Activated T-cell treated with anti-CD3 and anti-CD28 coated beads for 1 hour (primary cell): ENCODE measurements around the gene TGM2.

Experiments
- DNase-seq: peaks from one replicate; pipeline ENCODE4 v3.0.0-alpha.2; 2020; ENCODE audit warnings: low read depth

The TGM2 gene

GRCh38 chr20:38132156-38132909 is 32.7 kb downstream of the TGM2 start:
- no peak for DNase-seq

GRCh38 chr20:38131588-38132121 is 33.4 kb downstream of the TGM2 start:
- DNase-seq: no peak

- no peak for DNase-seq
Measured at GRCh38 chr20:38130687-38131587, 34.1 kb downstream of the TGM2 start.

- DNase-seq: no peak
Measured at GRCh38 chr20:38129893-38130609, 35.0 kb downstream of the TGM2 start.

- DNase-seq: no peak
Measured at GRCh38 chr20:38129248-38129865, 35.7 kb downstream of the TGM2 start.

GRCh38 chr20:38128691-38129090 is 36.4 kb downstream of the TGM2 start:
- DNase-seq: no peak

GRCh38 chr20:38127920-38128528 is 37.0 kb downstream of the TGM2 start:
- no peak for DNase-seq

GRCh38 chr20:38126932-38127621 is 38.0 kb downstream of the TGM2 start:
- no peak for DNase-seq

GRCh38 chr20:38126146-38126921 is 38.7 kb downstream of the TGM2 start:
- DNase-seq: no peak

- no peak for DNase-seq
Measured at GRCh38 chr20:38125157-38126056, 39.7 kb downstream of the TGM2 start.

- no peak for DNase-seq
Measured at GRCh38 chr20:38123021-38123587, 42.0 kb downstream of the TGM2 start.

GRCh38 chr20:38121741-38122140 is 43.3 kb downstream of the TGM2 start:
- DNase-seq: no peak

- no peak for DNase-seq
Measured at GRCh38 chr20:38120625-38120988, 44.5 kb downstream of the TGM2 start.

GRCh38 chr20:38119446-38119845 is 45.6 kb downstream of the TGM2 start:
- no peak for DNase-seq

GRCh38 chr20:38117635-38118034 is 47.4 kb downstream of the TGM2 start:
- DNase-seq: no peak

GRCh38 chr20:38117205-38117604 is 47.9 kb downstream of the TGM2 start:
- no peak for DNase-seq

- DNase-seq: no peak
Measured at GRCh38 chr20:38116409-38117165, 48.5 kb downstream of the TGM2 start.

- no peak for DNase-seq
Measured at GRCh38 chr20:38115896-38116295, 49.2 kb downstream of the TGM2 start.
